GDM1 (cell line): ENCODE data around the gene LRRC37A.
A peak's percentile ranks its signal among the peaks of the same experiment; 100 is the strongest.
"Not testable (repeated sequence)": the region's sequence is repeated elsewhere in the genome, so short reads cannot be mapped to it uniquely, and the experiment has no call there.

Experiments used
- DNase-seq: peaks from one replicate; lab custom pipeline; 2025; lab: John Stamatoyannopoulos, UW

LRRC37A gene

DNA sequence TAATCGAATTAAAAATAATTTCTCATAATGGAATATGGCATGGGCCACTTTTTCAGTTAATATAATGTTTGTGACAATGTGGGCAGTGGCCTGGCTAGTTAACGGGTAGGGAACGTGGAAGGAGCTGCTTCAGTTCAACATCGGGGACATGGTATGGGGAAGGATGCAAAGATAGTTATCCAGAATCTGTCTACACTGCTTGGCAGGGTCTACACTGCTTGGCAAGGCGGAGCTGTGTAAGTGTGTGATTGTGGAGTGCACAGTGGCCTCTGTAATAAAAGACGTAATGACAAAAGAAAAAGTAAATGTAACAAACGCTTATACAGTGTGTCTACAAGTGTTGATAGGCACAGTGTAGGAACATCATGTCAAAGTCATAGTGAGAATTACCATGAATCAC lies 7.3 kb upstream of the LRRC37A start:
- DNase-seq = not testable (repeated sequence)

DNA sequence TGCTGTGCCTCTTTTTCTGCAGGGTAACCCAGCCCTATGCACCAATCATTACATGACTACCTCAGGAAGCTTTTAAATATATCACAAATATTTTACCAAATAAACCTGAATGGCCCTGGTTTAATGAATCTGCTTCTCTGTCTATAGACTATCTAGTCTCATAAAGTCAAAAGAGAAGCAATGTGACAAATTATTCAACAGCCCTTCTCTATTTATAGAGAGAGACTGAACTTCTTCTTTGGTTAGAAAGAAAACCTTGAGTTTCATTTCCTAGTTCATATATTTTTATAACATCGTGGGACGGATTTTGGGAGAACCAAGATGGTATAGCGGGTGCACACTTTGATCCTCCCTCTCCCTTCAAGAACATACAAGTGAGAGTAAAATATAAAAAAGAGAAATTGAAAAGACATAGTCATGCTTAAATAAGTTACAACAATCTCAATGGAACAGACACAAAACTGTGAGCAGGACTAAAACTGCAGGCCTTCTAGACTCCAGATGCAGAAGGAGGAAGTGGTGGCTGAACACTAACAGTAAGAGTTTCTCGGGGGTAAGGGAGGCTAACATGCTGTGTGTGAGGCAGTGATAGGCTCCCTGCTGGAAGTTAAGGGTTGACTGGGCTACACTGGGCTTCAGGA lies 3.9 kb upstream of the LRRC37A start:
- peak; percentile 71 for DNase-seq

DNA sequence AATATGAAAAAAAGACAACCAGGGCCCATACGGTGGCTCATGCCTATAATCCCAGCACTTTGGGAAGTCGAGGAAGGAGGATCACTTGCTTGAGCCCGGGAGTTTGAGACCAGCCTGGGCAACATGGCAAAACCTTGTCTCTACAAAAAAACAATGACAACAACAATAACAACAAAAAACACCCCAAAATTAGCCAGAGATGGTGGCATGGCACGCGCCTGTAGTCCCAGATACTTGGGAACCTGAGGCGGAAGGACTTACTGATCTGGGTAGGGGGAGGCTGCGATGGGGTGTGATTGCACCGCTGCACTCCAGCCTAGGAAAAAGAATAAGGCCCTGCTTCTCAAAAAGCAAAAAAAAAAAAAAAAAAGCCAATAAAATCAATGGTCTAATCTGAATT lies 3.3 kb upstream of the LRRC37A start:
- not testable (repeated sequence) for DNase-seq

DNA sequence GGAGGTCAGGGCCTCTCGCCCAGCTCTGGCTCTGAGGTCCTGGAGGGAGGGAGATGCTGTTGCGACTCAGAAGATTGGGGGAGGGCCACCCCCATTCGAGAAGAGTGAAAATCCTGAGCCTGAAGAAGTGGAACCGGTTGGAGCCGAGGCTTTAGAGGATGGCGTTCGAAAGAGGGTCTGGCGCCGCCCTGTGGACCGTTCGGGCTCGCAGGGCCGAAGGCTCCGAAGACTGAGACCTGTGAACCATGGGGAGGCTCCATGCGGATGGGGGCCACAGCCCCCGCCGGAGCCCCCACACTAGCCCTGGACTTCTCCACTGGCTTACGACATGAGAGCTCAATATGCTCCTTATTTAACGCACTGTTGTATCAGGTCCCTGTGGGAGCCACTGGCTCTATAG lies 46.3 kb downstream of the LRRC37A start:
- not testable (repeated sequence) for DNase-seq

DNA sequence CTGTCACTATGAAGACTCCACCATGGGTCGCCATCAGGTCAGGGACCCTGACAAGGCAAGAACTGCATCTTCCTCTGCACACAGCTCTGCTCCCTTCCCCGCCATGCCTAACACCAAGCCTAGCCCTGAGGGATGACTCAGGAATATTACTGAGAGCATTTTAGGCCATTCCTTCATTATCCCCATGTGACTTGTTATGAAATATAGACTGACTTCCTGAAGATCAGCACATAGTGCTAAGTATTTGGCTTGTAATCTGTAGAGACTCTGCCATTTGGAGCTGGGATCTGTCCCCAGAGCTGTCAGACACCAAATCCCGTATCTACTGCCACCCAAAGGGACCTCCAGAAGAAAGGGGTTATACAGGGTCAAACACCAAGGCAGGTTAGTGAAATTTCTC lies 47.2 kb downstream of the LRRC37A start:
- not testable (repeated sequence) for DNase-seq

DNA sequence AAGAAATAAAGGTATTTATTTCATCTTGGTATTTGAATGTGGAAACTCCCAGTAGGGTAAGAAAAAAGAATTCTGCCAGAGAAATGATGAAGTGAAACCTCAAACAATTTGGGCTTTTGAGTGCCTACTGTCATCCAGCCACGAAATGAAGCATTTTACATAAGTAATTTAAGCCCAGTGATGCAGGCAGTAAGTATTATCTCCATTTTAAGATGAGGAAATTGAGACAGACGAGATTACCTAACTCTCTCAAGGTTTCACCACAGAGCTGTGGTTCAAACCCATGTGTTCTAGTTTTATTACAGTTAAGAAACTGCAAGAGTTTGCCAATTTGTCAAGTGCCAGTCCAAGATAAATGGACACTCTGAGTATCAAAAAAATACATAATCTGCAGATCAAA lies 53.4 kb downstream of the LRRC37A start:
- not testable (repeated sequence) for DNase-seq

DNA sequence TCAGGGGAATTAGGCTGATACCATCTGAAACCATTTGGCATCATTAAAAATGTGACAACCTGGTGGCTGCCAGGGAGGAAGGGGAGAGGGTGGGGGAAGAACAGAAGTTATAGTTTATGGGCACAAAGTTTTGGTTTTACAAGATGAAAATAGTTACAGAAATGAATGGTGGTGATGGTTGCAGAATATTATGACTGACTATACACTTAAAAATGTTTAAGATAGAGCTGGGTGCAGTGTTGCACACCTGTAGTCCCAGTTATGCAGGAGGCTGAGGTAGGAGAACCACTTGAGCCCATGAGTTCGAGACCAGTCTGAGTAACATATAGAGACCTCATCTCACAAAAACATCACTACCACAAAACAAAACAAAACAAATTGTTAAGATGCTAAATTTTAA lies 54.1 kb downstream of the LRRC37A start:
- not testable (repeated sequence) for DNase-seq

DNA sequence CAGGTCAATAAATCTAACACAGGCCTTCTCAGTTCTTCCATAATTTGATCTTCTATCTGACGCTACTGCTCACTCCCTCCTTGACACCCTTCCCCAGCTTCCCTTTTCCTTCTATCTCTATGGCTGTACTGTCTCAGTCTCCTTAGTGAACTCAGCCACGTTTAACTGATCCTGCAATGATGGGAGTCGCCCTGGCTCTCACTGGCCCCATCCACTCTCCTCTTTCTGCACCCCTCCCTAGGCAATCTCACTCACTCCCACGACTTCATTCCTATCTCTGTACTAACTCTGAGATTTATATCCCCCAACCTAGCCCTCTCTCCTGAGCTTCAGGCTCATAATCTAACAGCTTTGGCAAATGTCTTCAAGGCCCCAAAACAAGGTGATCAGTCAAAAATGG lies 58.9 kb downstream of the LRRC37A start:
- not testable (repeated sequence) for DNase-seq

DNA sequence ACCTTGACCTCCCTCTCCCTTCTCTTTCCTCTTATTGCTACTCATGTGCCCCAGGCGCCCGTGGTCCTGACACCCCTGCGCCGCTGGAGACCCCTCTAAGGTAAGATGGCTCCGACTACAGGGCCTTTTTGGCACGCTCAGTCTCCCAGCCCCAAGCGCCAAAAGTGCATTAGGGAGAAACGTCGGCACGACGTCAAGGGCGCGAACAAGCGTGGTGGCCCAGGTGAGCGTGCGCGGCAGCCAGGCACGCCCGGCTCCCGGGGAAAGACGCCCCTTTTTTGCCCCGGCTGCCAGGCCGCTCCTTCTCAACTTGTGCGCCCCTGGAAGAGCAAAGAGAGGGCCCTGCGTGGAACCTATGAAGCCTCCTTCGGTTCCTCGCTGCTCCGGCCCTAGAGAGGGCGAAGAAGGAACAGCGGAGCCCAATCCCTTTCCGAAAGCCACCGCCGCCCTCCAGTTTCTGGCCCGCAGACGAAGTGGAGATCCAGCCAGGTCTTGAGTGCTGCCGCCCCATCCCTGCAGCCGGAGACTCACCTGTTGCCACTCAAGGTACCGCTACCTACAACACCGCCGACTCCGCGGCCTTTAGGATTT lies 66.3 kb downstream of the LRRC37A start:
- DNase-seq = not testable (repeated sequence)

DNA sequence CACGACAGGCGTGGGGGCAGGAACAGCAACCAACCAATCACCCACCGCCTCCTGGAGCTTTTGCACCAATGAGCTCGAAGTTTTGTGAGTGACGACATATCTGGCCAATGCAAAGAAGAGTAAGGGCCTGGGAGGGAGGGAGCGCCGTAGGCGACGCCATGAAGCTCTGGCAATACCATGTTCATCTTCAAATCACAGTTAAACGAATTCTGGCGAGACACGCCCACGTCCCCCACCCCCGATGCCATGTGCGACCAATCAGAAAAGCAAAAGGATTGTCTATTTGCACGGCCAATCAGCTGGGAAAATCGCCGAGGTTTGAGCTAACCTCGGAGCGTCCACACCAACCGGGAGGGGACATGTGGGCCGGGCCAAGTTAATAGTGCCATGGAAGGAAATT lies 66.8 kb downstream of the LRRC37A start, which contains the start of gene ARL17B:
Gene ARL17B, minus strand, starts transcription at position 12 of the 400 bp plus-strand sequence. CDS start 3,369 bp downstream, outside the sequence.
- not testable (repeated sequence) for DNase-seq

DNA sequence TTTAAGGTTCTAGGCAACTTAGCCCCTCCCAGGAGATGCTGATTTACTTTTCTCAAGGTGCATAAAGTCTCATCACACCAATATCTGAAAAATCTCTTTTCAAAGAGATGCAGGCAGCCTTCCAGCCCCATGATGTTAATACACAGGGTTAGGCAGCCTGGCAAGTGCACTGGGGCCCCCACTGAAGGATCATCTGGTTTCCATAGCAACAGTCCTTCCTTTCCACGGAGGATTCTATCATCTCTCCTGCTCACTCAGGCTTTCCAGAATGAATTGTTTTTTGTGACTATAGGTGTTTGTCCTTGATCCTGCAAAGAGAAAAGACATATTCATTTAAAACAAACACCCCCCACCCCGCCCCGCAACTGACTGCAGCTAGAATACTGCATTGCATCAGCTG lies 72.6 kb downstream of the LRRC37A start:
- not testable (repeated sequence) for DNase-seq

DNA sequence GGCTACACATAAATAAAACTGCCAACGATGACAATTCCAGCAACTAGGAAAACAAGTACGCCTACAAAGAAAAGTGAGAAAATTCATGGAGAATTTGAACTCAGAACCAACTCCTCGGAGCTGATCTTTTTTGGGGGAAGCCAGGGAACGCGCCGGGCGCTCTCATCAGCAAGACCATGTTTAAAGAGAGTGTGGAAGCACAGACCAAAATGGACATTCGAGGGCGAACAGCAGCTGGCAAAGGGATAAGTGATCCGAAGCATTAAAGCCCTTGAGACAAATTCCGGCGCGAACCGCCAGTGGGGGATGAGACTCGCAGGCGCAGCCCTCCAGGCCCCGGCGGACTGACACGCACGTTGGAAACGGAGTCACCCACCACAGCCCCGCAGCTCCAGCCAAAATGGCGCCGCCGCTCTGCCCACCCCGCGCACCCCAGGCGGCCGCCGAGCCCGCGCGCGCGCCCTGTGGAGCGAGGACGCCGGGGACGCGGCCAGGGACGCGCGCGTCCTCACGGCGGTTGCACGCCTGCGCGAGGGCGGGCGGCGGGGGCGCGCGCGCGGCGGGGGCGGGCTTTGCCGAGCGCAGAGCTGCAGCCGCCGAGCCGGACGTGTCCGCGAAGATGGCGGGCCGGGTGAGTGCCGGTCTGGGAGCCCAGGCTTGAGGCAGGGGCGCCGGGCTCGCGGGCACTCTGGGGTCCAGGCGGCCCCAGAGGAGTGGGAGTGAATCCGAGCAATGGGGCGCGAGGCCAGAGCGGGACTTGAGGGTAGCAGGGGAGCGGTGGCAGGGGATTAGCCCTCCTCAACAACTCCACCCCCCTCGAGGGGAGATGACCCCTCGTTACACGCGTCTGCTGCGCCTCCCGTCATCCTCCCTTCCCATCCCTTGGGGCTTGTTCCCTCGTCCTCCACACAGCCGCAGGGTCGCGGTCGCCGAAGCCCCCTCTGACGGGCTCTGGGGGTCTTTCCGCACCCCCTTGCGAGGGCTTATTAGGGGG lies 77.6 kb downstream of the LRRC37A start:
- DNase-seq = not testable (repeated sequence)

DNA sequence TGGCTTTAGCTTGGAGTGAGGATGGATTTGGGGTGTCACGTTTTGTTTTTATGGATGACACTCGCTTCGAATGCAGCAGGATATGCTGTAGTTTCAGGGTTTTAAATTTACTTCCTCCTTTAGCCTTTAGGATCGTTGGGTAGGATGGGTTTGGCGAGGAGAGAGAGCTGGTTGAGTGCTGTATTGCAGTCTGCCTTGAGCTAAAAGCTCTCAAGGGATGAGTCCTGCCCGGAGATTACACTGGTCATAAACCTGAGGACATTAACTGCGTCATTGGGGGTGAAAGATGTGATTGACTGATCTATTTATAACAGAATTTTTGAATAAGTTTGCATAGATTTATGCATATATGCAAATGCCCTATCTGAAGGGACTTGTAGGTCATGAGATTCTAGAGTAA lies 78.5 kb downstream of the LRRC37A start:
- DNase-seq = not testable (repeated sequence)

DNA sequence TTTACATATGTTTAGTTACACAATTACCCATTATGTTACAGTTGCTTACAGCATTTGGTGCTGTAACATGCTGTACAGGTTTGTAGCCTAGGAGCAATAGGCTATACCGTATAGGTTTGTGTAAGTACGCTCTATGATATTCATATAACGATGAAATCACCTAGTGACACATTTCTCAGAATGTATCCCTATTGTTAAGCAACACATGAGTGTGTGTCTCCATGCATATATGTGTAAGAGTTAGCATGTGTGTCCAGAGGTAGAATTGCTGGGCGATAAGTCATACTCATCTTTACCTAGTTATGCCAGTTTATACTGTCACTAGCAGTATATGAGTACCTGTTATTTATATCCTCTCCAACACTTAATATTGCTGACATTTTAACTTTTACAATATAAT lies 88.2 kb downstream of the LRRC37A start:
- DNase-seq = not testable (repeated sequence)

DNA sequence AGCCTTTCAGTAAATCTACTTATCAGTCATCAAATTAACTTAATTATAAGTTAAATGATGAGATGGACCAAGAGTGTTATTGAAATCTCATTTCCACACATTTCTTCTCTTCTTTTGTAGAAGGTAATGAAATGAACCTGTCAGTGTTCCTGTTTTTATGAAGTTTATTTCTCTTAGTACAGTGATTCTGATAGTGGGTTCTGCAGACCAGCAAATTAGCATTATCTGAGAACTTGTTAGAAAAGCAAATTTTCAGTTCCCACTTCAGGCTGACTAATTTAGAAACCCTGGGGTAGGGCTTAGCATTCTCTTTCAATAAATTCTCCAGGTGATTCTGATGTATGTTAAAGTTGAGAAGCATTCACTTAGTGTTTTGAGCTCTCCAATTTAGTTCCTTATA lies 90.6 kb downstream of the LRRC37A start:
- not testable (repeated sequence) for DNase-seq
